ENCODE measurements around the gene TSPEAR.
"Not testable (repeated sequence)": the region's sequence is repeated elsewhere in the genome, so short reads cannot be mapped to it uniquely, and the experiment has no call there.

Gene TSPEAR

DNA sequence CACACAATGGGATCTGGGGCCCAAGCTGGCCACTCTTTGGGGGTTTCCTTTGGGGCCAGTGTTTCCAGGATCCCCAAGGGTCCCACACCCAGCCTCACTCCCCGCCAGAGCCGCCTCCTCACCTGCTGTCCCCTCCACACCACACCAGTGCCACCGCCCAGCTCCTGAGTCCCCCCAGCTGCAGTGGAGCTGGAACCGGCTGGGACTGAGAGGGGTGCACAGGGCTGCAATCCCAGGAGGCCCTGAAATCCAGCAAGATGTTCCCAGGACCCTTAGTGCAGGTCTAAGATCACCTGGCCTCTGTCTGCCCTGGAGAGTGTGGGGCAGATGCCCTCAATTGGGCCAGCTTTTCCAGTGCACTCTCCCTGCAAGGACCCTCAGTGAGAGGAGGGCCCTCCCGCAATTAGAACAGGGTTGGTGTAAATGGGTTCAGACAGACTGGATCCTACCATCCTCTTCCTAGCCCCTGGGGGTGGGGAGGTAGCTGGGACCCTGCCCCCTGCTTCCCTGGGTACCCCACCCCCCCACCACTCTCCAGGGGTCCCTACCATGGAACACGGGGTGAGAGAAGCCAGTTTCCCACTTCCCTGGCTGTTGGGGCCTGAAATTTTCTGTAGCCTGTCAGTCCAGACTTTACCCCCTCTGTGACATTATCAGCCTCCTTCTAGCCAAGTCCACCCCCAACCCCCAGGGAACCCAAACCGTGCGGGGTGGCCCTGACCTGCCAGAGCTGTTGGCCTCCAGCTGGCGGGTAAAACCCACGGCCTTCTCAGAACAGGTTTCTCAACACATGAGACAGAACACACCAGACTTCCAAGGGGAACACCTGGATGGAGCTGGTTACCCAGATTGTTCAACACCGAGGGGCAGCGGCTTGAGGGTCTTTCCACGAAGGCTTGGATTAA lies 7.4 kb downstream of the TSPEAR start:
- no peak for DNase-seq (ENCODE audit: low read depth in 1 of 2, low spot score in 1 of 2)

DNA sequence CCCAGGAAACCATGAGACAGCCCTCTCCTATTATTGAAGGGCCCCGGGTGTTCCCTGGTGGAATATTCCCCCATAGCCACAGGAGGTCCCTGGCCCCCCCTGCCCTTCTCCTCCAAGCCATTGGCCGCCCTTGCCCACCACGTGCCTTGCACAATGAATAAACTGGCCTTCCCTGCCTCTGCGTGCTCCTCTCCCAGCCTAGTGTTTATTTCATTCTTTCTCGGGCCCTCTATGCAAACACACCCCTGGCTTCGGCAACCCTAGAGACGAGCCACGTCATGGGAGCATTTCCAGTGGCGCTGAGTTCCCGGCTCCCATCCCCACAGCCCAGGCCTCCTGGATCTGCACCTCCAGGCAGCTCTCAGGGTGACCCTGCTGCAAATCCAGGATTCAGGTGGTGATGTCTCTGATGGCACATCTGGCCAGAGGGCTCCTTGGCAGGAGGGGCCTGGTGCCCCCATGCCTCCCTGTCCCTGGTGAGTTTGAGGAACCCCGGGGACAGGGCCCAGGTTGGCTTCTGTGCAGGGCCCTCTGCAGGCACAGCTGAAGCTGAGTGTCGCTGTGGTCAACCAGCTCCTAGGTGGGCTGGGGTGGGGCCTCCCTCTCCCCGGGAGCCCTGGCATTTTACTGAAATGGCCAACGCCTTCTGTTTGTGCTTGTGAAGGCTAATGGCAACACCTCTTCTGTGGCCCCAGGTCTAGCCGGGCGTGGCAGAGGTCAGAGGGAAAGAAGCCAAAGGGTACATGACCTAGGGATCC lies 8.2 kb downstream of the TSPEAR start:
- DNase-seq (ENCODE audit: low read depth in 1 of 2, low spot score in 1 of 2) = no peak

DNA sequence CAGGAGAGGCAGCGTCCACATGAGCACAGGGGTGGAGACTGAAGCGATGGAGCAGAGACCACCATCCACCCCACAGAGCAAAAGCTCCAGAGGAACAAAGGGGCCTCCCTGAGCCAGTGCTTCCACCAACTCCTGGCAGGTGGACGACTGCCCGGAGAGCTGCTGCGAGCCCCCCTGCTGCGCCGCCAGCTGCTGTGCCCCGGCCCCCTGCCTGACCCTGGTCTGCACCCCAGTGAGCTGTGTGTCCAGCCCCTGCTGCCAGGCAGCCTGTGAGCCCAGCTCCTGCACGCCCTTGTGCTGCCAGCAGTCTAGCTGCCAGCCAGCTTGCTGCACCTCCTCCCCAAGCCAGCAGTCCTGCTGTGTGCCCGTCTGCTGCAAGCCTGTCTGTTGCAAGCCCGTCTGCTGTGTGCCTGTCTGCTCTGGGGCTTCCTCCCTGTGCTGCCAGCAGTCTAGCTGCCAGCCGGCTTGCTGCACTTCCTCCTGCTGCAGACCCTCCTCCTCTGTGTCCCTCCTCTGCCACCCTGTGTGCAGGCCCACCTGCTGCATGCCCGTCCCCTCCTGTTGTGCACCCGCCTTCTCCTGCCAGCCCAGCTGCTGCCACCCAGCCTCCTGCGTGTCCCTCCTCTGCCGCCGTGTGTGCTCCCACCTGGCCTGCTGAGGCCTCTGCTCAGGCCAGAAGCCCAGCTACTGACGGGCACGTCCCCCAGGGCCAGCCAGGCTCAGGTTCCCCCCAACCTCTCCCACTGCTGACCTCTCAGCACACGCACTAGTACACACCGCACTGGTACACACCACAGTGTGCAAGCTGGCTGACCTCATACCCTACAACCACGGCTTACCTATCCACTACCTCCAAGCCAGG lies 9.0 kb downstream of the TSPEAR start:
- no peak for DNase-seq (ENCODE audit: low read depth in 1 of 2, low spot score in 1 of 2)

DNA sequence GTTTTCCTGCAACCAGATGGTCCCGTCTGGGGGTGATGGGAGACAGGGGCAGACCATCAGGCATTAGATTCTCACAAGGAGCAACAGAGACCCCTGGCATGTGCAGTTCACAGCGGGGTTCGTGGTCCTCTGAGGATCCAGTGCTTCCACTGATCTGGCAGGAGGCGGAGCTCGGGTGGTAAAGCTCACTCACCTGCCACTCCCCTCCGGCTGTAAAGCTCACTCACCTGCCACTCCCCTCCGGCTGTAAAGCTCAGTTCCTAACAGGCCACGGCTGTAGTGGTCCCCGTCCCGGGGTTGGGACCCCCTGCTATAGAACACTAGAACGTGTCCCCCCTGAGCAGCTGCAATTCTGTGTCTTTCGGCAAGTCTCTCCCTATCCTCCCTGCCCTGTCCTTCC lies 9.8 kb downstream of the TSPEAR start:
- no peak for DNase-seq (ENCODE audit: low read depth in 1 of 2, low spot score in 1 of 2)

DNA sequence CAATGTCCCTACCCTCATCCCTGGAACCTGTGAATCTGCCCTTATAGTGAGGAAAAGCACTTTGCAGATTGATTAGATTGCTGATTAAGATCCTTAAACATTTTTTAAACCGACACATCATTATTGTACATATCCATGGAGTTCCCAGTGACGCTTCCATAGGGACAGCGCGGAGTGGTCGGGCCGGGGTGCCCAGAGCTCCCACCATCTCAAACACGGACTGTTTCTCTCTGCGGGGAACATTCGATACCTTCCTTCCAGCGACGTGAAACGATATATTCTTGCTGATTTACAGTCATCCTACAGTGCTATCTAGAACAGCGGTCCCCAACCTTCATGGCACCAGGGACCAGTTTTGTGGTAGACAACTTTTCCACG lies 10.4 kb downstream of the TSPEAR start:
- no peak for DNase-seq (ENCODE audit: low read depth in 1 of 2, low spot score in 1 of 2)

DNA sequence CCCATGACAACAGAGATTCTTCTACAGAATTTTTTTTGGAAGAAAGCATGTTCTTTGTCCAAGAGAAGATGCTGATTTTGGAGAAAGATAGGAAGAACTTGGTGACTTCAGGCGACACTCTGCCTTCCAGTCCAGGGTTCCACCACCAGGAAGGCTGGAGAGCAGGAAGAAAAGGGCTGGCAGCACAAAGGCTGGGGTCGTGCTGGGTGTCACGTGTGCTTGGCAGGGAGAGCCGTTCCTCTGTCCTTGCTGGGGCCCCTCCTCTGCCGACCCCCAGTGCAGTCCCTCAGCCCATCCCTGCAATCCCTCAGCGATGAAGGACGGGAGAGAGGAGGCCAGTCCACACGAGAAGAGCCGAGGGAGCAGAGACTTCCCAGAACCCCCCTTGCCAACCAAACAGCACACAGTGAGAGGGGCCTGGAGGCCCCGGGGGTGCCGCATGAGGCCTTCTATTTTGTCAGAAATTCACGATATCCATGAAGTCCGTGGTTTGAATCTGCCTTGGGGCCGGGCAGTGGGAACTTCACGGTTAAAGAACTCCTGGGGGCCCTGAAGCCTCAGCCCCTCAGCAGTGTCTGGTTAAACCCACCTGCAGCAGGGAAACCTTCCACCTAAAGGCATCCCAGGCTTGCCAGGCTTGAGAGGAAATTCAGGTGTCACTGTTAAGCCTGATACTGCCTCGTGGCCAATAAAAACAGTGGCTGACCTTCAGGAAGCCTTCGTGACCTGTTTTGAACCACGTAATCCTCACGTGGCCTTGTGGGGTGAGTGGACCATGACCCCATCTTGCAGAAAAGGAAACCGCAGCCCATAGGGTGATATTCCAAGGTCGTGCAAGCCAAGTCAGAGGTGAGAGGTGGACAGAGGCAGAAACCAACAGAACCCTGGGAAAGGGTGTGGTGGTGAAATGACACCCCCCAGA lies 11.0 kb downstream of the TSPEAR start:
- DNase-seq (ENCODE audit: low read depth in 1 of 2, low spot score in 1 of 2) = no peak

DNA sequence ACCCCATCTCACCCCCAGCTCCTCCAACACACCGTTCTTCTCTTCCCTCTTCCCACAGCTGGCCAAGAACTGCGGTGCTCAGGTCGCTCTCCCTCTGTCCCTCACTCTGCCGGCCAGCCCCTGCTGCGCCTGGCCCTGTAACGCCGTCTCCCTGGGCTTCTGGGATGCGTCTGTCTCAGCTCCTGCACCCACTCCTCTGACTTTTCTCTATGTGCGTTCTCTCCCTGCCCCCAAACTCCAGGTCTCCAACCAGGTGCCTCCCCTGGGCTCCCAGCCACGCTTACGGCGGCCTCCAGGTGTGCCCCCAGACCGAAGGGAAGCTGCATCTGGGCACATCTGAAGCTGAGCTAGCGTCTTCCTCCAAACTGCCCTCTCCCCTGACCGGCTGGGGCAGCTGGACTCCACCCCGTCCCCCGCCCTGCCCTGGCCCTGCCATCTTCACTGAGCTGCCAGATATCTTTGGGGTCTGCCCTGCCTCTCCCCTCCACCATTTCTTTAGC lies 11.8 kb downstream of the TSPEAR start:
- no peak for DNase-seq (ENCODE audit: low read depth in 1 of 2, low spot score in 1 of 2)

DNA sequence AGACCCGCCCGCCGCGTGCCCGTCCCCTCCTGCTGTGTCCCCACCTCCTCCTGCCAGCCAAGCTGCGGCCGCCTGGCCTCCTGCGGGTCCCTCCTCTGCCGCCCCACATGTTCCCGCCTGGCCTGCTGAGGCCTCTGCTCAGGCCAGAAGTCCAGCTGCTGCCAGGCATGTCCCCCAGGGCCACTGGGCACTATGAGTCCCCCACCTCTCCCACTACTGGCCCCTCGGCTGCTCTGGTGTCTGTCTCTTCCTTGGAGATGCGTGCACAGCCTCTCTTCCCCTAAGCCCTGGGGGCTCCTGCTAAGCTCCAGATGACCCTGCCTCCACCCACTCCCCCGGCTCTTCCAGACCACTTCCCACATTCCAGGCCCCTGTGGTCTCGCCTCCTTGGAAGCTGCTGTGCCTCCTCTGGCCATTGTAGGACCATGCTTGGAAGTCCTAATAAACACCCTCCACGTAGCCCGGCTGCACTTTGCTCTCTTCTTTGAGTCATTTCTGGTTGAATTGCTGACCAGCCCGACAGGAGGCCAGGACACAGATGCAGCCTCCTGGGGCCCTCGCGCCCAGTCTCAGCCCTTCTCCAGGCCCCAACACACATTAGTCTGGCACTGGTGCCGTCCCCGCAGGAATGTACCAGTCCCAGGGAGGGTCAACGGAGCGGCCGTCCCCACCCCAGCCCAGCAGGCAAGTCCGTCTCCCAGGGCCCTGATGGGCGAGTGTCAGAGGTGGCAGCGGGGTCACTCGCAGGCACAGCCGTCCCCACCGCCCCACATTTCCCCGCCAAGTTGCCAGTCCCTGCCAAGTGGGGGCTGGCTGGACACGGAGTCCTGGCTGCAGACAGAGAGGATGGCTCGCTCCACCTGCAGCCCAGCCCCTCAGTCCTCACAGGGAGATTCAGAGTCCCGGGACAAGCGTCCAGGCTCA lies 13.3 kb downstream of the TSPEAR start:
- no peak for DNase-seq (ENCODE audit: low read depth in 1 of 2, low spot score in 1 of 2)

DNA sequence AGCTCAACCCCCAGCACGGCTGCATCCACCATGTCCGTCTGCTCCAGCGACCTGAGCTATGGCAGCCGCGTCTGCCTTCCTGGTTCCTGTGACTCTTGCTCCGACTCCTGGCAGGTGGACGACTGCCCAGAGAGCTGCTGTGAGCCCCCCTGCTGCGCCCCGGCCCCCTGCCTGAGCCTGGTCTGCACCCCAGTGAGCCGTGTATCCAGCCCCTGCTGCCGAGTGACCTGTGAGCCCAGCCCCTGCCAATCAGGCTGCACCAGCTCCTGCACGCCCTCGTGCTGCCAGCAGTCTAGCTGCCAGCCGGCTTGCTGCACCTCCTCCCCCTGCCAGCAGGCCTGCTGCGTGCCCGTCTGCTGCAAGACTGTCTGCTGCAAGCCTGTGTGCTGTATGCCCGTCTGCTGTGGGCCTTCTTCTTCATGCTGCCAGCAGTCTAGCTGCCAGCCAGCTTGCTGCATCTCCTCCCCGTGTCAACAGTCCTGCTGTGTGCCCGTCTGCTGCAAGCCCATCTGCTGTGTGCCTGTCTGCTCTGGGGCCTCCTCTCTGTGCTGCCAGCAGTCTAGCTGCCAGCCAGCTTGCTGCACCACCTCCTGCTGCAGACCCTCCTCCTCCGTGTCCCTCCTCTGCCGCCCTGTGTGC lies 14.1 kb downstream of the TSPEAR start, which contains the start of gene KRTAP10-12:
Gene KRTAP10-12 (plus strand): TSS at position 1 of the 639 bp plus-strand sequence. CDS start 30 bp downstream, at position 31.
- not testable (repeated sequence) for DNase-seq (ENCODE audit: low read depth in 1 of 2, low spot score in 1 of 2)

DNA sequence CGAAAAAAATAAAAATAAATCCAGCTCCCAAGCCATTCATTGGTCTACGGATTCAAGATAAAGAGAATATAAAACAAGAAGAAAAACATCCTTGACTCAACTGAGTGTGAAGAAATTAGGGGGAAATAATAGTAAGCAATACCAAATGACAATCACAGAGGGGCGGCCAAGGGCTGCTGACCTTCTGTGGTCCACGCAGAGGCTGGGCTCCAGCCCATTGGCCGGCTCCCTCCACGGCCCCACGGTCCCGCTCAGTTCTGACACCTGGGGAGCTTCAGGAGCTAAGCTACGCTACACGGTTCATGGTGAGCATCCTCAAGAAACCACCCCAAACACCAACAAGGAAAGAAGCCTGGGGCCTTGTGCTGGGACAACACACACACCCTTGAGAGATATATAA lies 14.8 kb downstream of the TSPEAR start:
- DNase-seq (ENCODE audit: low read depth in 1 of 2, low spot score in 1 of 2) = no peak

DNA sequence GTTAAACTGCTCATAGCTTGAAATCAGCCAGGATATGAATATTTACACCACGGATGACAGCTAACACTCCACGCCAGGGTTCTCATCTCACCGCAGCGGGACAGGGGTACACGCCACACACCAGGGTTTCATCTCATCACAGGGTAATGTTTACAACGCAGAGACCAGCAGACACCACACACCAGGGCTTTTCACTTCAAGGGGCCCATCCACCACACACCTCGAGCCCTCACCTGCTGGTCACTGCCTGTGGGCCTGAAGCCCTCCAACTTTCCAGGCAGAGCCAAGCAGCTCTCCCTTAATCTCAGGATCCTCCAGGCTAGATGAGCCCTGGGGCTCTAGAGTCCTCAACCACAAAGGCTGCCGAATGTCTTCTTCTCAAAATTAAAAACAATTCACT lies 15.7 kb downstream of the TSPEAR start:
- DNase-seq (ENCODE audit: low read depth in 1 of 2, low spot score in 1 of 2) = no peak

DNA sequence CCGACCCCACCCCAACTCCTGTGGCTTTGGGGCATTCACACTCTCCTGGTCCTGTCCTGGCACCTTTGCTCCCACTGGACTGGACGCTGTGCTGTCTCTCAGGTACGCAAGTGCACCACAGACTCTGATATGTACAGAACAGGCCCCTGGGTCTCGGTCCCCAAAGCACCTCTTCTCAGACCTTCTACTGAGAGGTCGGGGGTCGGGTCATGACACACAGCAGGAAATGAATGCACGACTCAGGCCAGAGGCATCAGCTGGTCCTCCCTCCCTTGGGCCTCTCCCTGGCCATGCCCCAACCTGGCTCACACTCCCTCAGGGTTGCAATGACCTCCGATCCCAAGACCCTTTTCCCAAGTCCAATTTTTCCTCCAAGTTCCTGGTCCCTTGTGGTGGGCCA lies 16.2 kb downstream of the TSPEAR start:
- DNase-seq (ENCODE audit: low read depth in 1 of 2, low spot score in 1 of 2) = no peak

DNA sequence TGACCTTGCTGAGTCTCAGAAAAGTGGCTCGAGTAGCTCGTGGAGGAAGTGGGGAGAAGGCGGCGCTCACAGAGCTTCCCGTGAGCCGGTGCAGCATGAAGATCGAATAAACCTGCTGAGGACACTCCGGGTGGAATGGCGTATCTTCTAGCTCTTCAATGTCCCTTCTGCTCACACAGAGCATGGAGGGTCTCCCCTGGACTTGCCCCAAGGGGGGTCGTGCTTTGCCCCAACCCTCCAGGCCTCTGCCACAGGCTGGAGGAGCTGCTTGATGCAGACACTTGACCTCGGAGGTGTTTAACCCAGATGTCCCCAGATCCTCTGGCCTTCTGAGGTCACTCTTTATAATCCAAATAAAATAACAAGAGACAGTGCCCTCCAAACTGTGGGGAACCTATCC lies 16.6 kb downstream of the TSPEAR start:
- no peak for DNase-seq (ENCODE audit: low read depth in 1 of 2, low spot score in 1 of 2)

DNA sequence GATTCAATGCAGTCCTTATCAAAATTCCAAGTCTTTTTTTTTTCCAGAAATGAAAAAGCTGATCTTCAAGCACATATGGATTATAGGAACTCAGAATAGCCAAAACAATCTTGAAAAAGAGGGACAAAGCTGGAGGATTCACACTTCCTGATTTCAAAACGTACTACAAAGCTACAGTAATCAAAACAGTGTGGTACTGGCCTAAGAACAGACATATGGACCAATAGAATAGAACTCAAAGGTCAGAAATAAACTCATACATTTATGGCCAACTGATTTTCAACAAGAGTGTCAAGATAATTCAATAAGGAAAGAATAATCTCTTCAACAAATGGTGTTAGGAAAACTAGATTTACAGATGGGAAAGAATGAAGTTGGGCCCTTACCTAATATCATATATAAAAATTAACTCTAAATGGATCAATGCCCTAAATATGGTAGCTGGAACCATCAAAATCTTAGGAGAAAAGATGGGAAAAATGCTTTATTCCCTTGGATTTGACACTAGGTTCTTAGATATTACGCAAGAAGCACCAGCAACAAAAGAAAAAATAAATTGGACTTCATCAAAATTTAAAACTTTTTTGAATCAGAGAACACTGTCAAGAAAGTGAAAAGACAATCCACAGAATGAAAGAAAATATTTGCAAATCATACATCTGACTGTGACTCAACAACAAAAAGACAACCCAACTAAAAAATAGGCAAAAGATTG lies 18.4 kb downstream of the TSPEAR start:
- no peak for DNase-seq (ENCODE audit: low read depth in 1 of 2, low spot score in 1 of 2)

DNA sequence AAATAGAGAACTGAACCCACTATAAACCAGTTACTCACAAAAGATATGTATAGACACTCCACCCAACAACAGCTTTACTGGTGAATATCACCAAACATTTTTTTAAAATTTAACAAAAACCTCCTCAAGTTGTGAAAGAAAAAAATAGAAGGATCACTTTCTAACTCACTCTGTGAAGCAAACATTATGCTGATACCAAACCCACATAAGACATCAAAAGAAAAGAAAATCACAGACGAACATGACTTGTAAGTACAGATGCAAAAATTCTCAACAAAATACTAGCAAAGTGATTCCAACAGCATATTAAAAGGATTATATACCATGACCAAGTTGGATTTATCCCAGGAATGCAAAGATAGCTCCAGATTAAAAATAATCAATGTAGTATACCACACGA lies 19.7 kb downstream of the TSPEAR start:
- DNase-seq (ENCODE audit: low read depth in 1 of 2, low spot score in 1 of 2) = no peak

DNA sequence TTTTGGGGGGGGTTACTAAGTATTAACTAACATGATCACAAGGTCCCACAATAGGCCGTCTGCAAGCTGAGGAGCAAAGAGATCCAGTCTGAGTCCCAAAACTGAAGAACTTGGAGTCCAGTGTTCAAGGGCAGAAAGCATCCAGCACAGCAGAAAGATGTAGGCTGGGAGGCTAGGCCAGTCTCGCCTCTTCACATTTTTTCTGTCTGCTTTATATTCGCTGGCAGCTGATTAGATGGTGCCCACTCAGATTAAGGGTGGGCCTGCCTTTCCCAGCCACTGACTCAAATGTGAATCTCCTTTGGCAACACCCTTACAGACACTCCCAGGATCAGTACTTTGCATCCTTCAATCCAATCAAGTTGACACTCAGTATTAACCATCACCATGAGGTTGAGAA lies 21.6 kb downstream of the TSPEAR start:
- not testable (repeated sequence) for DNase-seq (ENCODE audit: low read depth in 1 of 2, low spot score in 1 of 2)

DNA sequence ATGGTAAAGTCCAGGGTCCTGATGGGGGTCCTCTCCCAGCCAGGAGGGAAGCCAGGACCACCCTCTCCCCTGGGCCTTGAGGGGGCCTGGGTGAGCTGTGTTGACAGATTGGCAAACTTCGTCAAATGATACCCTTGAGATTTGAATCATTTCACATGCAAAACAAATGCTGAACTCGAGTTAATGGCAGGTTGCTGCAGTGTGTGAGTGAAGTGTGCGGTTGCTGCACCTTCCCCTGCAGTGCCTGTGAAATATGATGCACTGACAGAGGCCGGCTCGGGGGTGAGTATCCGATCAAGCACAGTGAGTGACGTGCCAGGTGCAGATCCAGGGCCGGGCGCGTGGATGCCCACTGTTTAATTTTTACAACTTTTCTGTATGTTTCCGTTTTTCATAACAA lies 23.7 kb downstream of the TSPEAR start:
- DNase-seq (ENCODE audit: low read depth in 1 of 2, low spot score in 1 of 2) = no peak

All from activated T-helper 1 cell treated with anti-CD3 and anti-CD28 coated beads, Interleukin-2, amount 50 U/mL, for 16 hours (primary cell).